HG03064 (cell line): Measurements from ENCODE around the gene CC2D2A.
"Not testable (repeated sequence)": the region's sequence is repeated elsewhere in the genome, so short reads cannot be mapped to it uniquely, and the experiment has no call there.

Experiments used
- ATAC-seq: cut with Tn5 transposase; IDR thresholded peaks from one replicate; pipeline ENCODE4 v1.9.1; 2021; ENCODE audit warnings: low read depth; ENCODE audit not compliant: unreplicated experiment

CC2D2A gene

GRCh38 chr4:15510961-15511360, 41.3 kb downstream of the CC2D2A start:
- ATAC-seq = no peak

- no peak for ATAC-seq
Observed at GRCh38 chr4:15513545-15513944, 43.9 kb downstream of the CC2D2A start.

- ATAC-seq = no peak
Observed at GRCh38 chr4:15515106-15515505, 45.4 kb downstream of the CC2D2A start.

GRCh38 chr4:15516494-15516893, 46.8 kb downstream of the CC2D2A start:
- ATAC-seq = no peak

GRCh38 chr4:15517681-15518080, 48.0 kb downstream of the CC2D2A start:
- not testable (repeated sequence) for ATAC-seq

GRCh38 chr4:15521442-15522039, 51.9 kb downstream of the CC2D2A start:
- ATAC-seq = no peak

- no peak for ATAC-seq
Observed at GRCh38 chr4:15525080-15525479, 55.4 kb downstream of the CC2D2A start.

GRCh38 chr4:15526924-15527592, 57.4 kb downstream of the CC2D2A start:
- no peak for ATAC-seq

- ATAC-seq = no peak
Observed at GRCh38 chr4:15531792-15532191, 62.1 kb downstream of the CC2D2A start.

- ATAC-seq = no peak
Observed at GRCh38 chr4:15533817-15534216, 64.1 kb downstream of the CC2D2A start.

GRCh38 chr4:15535599-15535998, 65.9 kb downstream of the CC2D2A start:
- no peak for ATAC-seq

GRCh38 chr4:15536552-15537499, 67.1 kb downstream of the CC2D2A start:
- no peak for ATAC-seq

- ATAC-seq = no peak
Observed at GRCh38 chr4:15541941-15542340, 72.3 kb downstream of the CC2D2A start.

GRCh38 chr4:15542760-15543159, 73.1 kb downstream of the CC2D2A start:
- no peak for ATAC-seq

- no peak for ATAC-seq
Observed at GRCh38 chr4:15543537-15544247, 74.0 kb downstream of the CC2D2A start.

GRCh38 chr4:15544248-15544729, 74.6 kb downstream of the CC2D2A start:
- no peak for ATAC-seq

GRCh38 chr4:15545371-15545770, 75.7 kb downstream of the CC2D2A start:
- ATAC-seq = no peak

- no peak for ATAC-seq
Observed at GRCh38 chr4:15547392-15547791, 77.7 kb downstream of the CC2D2A start.

GRCh38 chr4:15550491-15550890, 80.8 kb downstream of the CC2D2A start:
- ATAC-seq = no peak

- no peak for ATAC-seq
Observed at GRCh38 chr4:15551740-15552446, 82.2 kb downstream of the CC2D2A start.
